Adipocyte (in vitro differentiated cells): ENCODE measurements around the gene RAMP3.
"Not testable (repeated sequence)": the region's sequence is repeated elsewhere in the genome, so short reads cannot be mapped to it uniquely, and the experiment has no call there.

Experiments used
- DNase-seq: peaks from one replicate; pipeline ENCODE4 v3.0.0-alpha.2; 2015; ENCODE audit warnings: low read depth
- H3K27me3 ChIP-seq: replicated peaks from 2 replicates; pipeline ENCODE4 v1.7.0; 2013; ENCODE audit warnings: mild to moderate bottlenecking, low read length, moderate library complexity; ENCODE audit not compliant: control insufficient read depth, insufficient read depth
- H3K36me3 ChIP-seq: 2 replicates; pipeline ENCODE4 v1.7.0; 2013; ENCODE audit warnings: low read length, mild to moderate bottlenecking, moderate library complexity; ENCODE audit not compliant: control insufficient read depth, insufficient read depth, severe bottlenecking
- H3K4me1 ChIP-seq: 2 replicates; pipeline ENCODE4 v1.7.0; 2013; ENCODE audit warnings: mild to moderate bottlenecking, low read length, moderate library complexity; ENCODE audit not compliant: control insufficient read depth, insufficient read depth
- H3K4me3 ChIP-seq: 2 replicates; pipeline ENCODE4 v1.7.0; 2013; ENCODE audit warnings: mild to moderate bottlenecking, low read length, moderate library complexity
- H3K9ac ChIP-seq: 2 replicates; pipeline ENCODE4 v1.7.0; 2013; ENCODE audit warnings: mild to moderate bottlenecking, low read length, moderate library complexity
- H3K9me3 ChIP-seq: 2 replicates; pipeline ENCODE4 v1.7.0; 2013; ENCODE audit warnings: mild to moderate bottlenecking, low read length, moderate library complexity; ENCODE audit not compliant: control insufficient read depth

The RAMP3 gene

GRCh38 chr7:45149606-45150005 is 8.0 kb upstream of the RAMP3 start:
- no peaks in the 10 kb centered on the region for H3K9me3 ChIP-seq
- no peak for DNase-seq
- no peak overlapping the region for H3K9ac ChIP-seq
- H3K27me3 ChIP-seq, result peaks cover 22% of the 10 kb centered on the region
- H3K4me3 ChIP-seq, result no peak overlapping the region
- H3K36me3 ChIP-seq, result no peaks in the 10 kb centered on the region
- H3K4me1 ChIP-seq, result peaks cover 9% of the 10 kb centered on the region

- Histone ChIP-seq H3K27me3 (peaks cover 22% of the 10 kb centered on the region), H3K9ac (no peak overlapping the region), H3K9me3 (no peaks in the 10 kb centered on the region), H3K4me1 (peaks cover 9% of the 10 kb centered on the region), H3K4me3 (no peak overlapping the region), H3K36me3 (no peaks in the 10 kb centered on the region)
- no peak for DNase-seq
Observed at GRCh38 chr7:45150199-45150598, 7.4 kb upstream of the RAMP3 start.

GRCh38 chr7:45151131-45151684 is 6.4 kb upstream of the RAMP3 start:
- Histone ChIP-seq H3K9ac (no peak overlapping the region), H3K27me3 (peaks cover 22% of the 10 kb centered on the region), H3K4me3 (no peak overlapping the region), H3K36me3 (no peaks in the 10 kb centered on the region), H3K9me3 (no peaks in the 10 kb centered on the region), H3K4me1 (peaks cover 9% of the 10 kb centered on the region)
- no peak for DNase-seq

GRCh38 chr7:45151967-45152366 is 5.6 kb upstream of the RAMP3 start:
- Histone ChIP-seq H3K27me3 (peaks cover 29% of the 10 kb centered on the region), H3K4me3 (no peak overlapping the region), H3K4me1 (peaks cover 7% of the 10 kb centered on the region), H3K9me3 (no peaks in the 10 kb centered on the region), H3K9ac (no peak overlapping the region), H3K36me3 (no peaks in the 10 kb centered on the region)
- no peak for DNase-seq

GRCh38 chr7:45153233-45153632 is 4.4 kb upstream of the RAMP3 start:
- no peak overlapping the region for H3K9ac ChIP-seq
- H3K36me3 ChIP-seq, result no peaks in the 10 kb centered on the region
- H3K27me3 ChIP-seq, result peaks cover 35% of the 10 kb centered on the region
- no peaks in the 10 kb centered on the region for H3K4me1 ChIP-seq
- no peak for DNase-seq
- no peaks in the 10 kb centered on the region for H3K9me3 ChIP-seq
- no peak overlapping the region for H3K4me3 ChIP-seq

GRCh38 chr7:45153861-45154260 is 3.7 kb upstream of the RAMP3 start:
- not testable (repeated sequence) for H3K9ac ChIP-seq, H3K9me3 ChIP-seq, DNase-seq, H3K4me3 ChIP-seq, H3K4me1 ChIP-seq, H3K36me3 ChIP-seq
- H3K27me3 ChIP-seq, result peaks cover 30% of the 10 kb centered on the region

- no peak for DNase-seq
Observed at GRCh38 chr7:45155357-45155900, 2.2 kb upstream of the RAMP3 start.

DNA sequence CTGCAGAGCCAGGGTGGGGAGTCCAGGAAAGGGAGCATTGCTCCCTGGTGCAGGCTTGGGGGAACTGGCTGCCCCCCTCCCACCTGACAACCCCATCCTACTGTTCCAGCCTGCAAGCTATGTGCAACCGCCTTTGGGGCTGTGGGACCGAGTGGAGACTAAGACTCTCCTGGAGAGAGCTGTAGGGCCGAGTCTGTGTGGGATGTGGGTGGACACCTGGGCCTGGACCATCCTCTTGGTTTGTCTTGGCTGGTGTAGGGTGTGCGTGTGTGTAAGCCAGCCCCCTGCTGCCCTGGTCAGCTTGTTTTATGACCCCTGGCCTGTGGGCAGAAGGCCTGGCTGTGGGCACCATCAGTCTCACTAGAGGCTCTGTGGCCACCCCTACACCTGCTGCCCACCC is 1.6 kb upstream of the RAMP3 start:
- Histone ChIP-seq H3K36me3 (no peaks in the 10 kb centered on the region), H3K27me3 (peaks cover 27% of the 10 kb centered on the region), H3K4me1 (no peaks in the 10 kb centered on the region), H3K9ac (no peak overlapping the region), H3K4me3 (no peak overlapping the region), H3K9me3 (no peaks in the 10 kb centered on the region)
- DNase-seq, result no peak

More at GRCh38 chr7:45155357-45155900, 2.2 kb upstream of the RAMP3 start:
- no peaks in the 10 kb centered on the region for H3K4me1 ChIP-seq
- H3K27me3 ChIP-seq, result peaks cover 33% of the 10 kb centered on the region
- no peak overlapping the region for H3K9ac ChIP-seq
- no peaks in the 10 kb centered on the region for H3K36me3 ChIP-seq
- no peak overlapping the region for H3K4me3 ChIP-seq
- no peaks in the 10 kb centered on the region for H3K9me3 ChIP-seq

GRCh38 chr7:45156516-45157272 is 897 bp upstream of the RAMP3 start:
- Histone ChIP-seq H3K4me1 (no peaks in the 10 kb centered on the region), H3K4me3 (no peak overlapping the region), H3K27me3 (peaks cover 21% of the 10 kb centered on the region), H3K36me3 (no peaks in the 10 kb centered on the region), H3K9me3 (no peaks in the 10 kb centered on the region), H3K9ac (no peak overlapping the region)
- DNase-seq, result no peak

- H3K36me3 ChIP-seq, result no peaks in the 10 kb centered on the region
- no peak overlapping the region for H3K9ac ChIP-seq
- H3K9me3 ChIP-seq, result no peaks in the 10 kb centered on the region
- no peaks in the 10 kb centered on the region for H3K4me1 ChIP-seq
- H3K27me3 ChIP-seq, result peaks cover 21% of the 10 kb centered on the region
- no peak for DNase-seq
- H3K4me3 ChIP-seq, result no peak overlapping the region
Observed at GRCh38 chr7:45157286-45157652, 322 bp upstream of the RAMP3 start.

DNA sequence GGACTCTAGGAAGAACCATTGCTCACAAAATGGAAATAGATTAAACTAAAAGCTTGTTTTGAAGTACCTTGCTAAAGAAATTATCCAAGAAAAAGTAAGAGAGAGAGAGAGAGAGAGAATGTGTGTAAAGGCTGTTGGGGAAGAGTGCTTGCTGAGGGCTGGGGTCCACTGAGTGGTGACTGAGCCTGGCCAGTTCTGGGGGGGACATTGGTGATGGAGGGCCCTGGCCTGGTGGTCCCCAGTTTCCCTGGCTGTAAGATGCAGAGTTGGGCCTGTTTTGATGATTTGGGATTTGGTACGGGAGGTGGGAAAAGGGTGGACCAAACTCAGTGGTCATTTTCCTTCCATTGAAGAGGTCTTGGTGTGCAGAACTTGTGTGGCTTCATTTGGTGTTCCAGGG is 880 bp downstream of the RAMP3 start:
- H3K27me3 ChIP-seq, result peaks cover 21% of the 10 kb centered on the region
- H3K9me3 ChIP-seq, result no peaks in the 10 kb centered on the region
- H3K36me3 ChIP-seq, result no peaks in the 10 kb centered on the region
- no peak for DNase-seq
- no peak overlapping the region for H3K4me3 ChIP-seq
- no peak overlapping the region for H3K9ac ChIP-seq
- no peaks in the 10 kb centered on the region for H3K4me1 ChIP-seq
